NCI-H1436 (cell line): ENCODE measurements around the gene DUSP22.
"Not testable (repeated sequence)": the region's sequence is repeated elsewhere in the genome, so short reads cannot be mapped to it uniquely, and the experiment has no call there.

Experiments
- DNase-seq: peaks from one replicate; lab custom pipeline; 2025; lab: John Stamatoyannopoulos, UW

DUSP22 gene, protein sequence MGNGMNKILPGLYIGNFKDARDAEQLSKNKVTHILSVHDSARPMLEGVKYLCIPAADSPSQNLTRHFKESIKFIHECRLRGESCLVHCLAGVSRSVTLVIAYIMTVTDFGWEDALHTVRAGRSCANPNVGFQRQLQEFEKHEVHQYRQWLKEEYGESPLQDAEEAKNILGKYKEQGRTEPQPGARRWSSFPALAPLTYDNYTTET

DNA sequence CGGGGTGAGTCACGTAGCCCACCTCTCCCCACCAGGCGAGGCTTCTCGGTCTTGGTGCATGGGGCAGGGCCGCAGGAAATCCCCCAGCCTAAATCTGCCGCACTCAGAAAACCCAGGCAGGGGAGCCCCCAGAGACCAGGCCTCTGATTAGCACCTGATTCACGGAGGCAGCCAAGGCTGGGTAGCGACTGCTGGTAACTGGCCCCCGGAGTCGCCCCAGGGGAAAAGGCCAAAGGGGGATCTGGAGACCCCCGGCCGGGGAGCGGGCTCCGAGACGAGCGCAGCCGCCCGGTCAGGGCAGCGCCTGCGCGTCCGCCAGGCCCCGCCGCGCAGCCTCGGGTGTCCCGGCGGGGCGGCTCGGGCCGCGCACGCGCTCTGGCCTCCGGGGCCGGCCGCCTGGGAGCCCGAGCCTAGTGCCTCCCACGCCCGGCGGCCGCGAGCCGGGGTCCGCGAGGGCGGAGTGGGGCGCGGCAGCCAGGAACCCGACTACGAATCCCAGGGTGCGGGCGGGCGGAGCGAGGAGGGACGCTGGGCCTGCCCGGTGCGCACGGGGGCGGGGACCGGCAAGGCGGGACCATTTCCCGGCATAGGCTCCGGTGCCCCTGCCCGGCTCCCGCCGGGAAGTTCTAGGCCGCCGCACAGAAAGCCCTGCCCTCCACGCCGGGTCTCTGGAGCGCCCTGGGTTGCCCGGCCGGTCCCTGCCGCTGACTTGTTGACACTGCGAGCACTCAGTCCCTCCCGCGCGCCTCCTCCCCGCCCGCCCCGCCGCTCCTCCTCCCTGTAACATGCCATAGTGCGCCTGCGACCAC, at the start of gene DUSP22:
TSS of gene DUSP22 (plus strand) at position 791 of the 809 bp plus-strand sequence. CDS start 53 bp downstream, outside the sequence.
- no peak for DNase-seq

DNA sequence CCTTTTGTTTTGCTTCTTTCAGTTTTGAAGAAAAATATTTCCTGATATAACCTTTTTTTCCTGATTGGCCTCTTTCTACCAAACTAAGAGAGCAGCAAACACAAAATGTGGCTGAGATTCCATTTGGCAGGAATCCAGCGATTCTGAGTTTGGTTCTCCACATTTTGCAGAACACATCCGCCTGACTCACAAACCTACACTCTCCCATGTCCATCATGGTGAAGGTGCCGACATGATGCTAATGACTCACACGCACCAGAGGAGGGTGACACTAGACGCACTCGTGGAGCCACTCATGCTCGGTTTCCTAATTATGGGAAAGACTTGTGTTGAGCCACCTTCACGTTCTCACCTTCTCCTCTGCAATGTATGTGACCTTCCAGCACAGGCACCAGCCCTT, 45.9 kb upstream of the DUSP22 start:
- no peak for DNase-seq

DNA sequence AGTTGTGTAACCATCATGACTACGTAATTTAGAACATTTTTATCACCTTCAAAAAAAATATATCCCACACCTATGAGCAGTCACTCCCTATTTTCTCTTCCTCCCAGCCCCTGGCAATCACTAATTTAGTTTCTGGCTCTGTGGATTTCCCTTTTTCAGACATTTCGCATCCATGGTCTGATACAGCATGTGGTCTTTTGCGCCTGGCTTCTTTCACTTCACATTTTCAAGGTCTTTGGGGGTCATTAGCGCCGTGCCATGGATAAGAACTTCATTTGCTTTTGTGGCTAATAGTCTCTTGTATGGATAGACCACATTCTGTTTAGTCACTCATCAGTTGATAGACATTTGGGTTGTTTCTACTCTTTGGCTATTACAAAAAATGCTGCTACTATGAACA, 44.9 kb upstream of the DUSP22 start:
- DNase-seq: no peak

DNA sequence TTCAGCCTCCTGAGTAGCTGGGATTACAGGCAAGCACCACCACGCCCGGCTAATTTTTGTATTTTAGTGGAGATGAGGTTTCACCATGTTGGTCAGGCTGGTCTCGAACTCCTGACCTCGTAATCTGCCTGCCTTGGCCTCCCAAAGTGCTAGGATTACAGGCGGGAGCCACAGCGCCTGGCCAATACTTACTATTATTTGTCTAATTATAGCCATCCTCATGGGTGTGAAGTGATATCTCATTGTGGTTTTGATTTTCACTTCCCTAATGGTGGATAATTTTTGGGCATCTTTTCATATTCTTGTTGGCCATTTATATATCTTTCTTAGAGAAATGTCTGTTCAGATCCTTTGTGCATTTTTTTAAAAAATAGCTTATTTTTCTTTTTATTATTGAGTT, 44.2 kb upstream of the DUSP22 start:
- not testable (repeated sequence) for DNase-seq

DNA sequence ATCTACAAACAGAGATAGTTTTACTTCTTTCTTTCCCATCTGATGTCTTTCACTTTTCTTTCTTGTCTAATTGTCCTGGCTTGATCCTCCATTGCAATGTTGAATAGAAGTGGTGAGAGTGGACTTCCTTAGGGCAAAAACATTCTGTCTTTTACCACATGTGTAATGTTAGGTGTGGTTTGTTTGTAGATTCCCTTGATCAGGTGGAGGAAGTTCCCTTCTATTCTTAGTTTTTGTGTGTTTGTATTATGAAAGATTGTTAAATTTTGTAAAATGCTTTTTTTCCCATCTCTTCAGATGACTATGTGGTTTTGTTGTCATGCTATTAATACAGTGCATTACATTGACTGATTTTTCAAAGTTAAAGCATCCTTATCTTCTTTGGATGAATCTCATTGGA, 41.6 kb upstream of the DUSP22 start:
- DNase-seq: no peak

DNA sequence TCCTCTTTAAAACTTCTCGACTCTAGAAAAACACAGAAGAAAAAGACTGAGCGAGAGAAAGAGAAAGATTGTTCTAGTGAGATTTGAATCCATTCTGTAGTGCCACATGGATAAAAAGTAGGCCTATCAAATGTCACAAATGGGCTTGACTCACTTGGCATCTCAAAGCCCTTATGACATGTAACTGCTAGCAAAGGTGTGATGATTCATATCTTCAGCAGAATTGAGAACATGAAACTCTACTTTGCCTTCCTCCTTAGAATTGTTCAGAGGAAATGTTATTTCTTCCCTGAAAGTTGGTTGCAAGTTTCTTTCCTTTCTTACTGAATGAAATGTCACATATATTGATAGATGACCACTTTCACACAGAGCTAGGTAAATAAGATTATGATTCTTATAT, 40.4 kb upstream of the DUSP22 start:
- no peak for DNase-seq

DNA sequence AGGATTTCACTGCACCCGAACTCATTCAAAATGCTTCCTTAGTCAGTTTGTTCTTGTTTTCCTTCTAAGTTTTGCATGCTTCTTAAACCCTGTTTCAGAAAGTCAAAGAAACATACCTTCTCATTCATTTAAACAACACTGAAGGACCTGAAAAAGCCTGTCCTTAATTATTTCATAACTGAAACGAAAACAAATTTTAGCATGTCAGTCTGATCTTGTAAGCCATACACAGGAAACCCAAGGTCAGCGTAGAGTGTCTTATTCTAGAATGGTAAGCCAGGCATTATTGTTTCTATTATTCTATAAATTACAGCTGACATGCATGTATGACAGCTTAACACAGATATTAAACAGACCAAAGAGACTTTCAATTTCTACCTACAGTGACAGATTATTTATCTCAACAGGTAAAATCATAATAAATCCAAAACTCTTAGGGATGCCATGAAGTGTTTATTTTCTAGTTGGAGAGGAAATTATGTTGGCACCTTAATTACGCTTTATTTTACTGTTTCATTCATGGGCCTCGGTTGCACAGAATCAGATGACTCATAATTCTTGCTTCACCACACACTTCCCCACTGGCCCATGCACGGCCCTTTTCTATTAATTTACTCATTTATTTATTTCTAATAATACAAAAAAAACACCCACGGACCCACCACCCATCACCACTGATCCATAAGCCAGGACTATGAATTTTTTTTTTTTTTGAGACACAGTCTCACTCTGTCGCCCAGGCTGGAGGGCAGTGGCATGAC, 39.3 kb upstream of the DUSP22 start:
- DNase-seq: peak; percentile 41

DNA sequence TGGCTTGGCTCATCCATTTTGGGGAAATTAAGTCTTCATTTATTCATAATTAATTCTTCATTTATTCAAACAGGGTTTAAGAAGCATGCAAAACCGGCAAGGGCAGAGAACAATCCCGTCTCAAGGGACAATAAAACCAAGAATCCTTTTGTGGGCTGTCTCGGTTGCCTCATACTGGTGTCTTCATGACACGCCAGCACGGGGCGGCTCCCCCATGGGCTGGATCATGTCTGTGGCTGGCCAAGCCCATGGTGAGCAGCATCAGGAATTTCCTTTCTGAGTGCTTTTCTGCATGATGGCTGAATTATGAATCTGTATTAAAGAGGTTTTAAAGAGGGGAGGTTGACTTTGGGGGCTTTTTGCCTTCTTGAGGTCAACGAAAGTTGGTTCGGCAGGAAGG, 38.3 kb upstream of the DUSP22 start:
- DNase-seq: no peak

DNA sequence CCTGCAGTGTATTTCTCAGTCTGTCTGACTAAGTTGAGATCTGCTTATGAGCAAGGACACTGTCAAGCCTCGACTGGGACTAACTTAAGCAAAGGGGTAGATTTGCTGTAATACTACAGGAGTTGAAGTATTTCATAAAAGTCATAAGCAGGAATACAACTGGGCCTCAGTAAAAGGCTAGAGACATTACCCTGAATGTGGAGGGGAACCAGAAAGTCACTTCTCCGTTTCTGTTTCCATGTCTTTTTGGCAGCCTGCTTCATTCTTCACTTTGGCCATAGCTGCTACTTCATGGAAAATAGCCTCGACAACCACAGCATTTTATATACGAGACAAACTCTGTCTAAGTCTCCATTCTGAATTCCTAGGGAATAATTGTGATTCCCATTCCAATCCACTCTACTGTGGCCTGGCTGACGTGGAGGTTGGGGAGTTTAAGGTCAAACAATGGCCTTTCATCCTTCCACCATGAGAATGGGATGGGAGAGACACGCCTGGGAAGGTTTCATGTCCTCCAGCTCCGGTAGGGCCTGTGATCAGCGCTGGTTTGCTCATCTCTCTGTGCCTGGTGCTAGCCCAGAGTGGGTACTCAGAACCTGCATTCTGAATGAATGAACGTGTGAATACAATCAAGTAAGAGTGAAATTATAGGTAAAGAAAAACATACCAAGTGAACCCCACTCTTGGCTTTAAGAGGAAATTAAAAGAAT, 37.1 kb upstream of the DUSP22 start:
- DNase-seq: no peak

DNA sequence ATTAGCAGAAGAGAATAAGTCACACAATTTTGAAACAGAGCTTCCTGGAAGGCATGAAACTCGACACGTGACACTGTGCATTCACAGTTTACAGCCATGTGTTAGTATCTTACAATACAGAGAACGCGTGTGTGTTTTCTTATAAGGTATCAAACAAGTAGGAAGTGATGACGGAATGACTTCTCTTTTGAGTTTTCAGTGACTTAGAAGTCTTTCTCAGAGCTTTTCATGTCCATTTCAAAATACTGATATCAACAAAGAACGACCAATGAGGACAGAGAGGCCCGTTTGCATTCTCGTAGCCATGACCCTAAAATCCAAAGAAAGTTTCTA, 36.6 kb upstream of the DUSP22 start:
- no peak for DNase-seq

DNA sequence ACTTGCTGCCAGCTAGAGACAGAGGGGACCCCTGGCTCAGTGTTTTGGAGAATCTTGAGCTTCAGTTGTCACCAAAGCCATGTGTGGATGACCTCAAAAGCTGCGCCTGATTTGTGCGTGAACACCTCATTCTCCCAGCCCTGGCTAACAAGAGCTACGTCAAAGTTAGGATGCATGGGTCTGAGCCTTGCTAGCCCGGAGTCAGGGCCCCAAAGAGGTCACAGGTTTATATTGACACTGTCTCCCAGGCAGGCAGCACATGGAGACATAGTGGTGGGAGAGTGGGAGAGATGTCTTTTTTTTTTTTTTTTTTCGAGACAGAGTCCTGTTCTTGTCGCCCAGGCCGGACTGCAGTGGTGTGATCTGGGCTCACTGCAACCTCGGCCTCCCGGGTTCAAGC, 36.1 kb upstream of the DUSP22 start:
- DNase-seq: no peak

DNA sequence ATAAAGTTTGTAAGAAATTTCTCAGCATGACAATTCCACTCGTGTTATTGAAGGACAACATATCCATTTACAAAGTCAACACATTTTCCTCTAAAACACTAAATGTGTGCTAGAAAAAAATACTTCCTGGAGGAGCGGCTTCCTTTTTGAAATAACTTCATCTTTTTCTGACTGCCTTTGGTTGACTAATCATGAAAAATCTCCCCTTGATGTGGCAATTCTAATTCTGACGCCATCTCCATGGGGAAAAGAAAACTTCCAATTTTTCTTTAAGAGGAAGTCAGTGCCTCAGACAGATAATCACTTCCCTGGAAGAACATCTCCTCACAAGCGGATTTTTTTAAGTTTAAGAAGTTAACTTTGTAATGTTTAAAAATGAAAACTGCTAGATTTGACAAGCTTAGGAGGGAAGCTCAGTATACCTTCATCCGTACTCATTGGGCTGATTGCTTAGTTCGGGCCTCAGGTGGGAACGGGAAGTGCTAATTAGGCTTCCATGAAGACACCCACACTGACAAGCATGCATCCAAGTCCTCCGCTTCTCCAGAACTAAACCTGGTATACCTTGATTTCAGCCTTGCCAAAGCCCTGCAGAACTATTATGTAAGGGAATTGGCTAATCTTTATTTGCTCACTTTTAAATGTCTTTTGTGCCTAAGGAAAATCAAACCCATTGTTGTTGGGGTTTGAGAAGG, 35.1 kb upstream of the DUSP22 start:
- DNase-seq: no peak

DNA sequence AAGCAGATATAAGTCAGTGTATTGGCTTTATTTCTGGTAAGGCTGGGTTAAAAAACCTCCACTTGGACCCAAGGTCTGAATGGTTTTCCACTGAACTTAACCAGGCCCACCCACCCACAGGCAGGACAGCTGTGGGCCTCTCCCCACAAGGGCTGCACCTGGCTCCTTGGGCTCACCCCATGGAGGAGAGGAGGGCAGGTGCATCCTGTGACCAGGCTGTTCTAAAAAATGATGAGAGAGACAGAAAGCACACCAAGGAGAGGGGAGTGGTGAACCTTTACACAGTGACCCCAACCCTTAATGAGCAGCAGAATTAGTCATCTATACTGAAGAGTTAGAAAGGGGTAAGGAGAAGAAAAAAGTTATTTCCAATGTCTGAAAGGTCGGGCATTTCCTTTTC, 34.5 kb upstream of the DUSP22 start:
- no peak for DNase-seq

DNA sequence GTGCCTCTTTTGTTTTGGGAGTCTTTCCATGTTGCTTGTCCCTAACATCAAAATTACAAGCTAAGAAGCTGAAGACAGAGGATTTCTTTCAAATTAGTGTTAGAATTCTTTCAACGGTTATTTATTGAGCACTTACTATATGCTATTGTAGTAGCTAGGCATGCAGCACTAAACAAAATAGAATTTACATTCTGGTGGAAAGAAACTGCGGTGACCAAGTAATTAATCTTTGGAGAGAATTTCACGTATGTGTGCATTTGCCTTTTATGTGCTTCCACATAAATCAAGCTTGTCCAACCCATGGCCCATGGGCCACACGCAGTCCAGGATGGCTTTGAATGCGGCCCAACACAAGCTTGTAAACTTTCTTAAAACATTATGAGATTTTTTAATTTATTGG, 33.0 kb upstream of the DUSP22 start:
- no peak for DNase-seq

DNA sequence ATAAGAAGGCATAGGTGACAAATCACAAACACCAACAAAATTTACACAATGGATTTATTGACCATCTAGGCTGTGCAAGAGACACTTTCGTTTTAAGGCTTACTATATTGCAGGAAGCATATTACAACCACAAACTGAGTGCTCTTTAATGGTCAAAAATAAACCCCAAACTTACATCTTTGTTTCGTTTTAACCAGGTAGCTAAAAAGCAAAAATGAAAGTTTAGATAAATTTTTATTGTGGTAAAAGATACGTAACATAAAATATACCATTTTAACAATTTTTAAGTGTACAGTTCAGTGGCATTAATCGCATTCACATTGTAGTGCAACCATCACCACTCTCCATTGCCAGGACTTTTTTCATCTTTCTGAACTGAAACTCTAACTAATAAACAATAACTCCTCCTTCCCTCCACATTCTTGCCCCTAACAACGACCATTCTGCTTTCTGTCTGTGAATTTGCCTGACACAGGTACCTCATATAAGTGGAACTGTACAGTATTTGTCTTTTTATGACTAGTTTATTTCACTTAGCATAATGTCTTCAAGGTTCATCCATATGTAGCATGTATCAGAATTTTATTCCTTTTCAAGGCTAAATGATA, 32.3 kb upstream of the DUSP22 start:
- DNase-seq: no peak

DNA sequence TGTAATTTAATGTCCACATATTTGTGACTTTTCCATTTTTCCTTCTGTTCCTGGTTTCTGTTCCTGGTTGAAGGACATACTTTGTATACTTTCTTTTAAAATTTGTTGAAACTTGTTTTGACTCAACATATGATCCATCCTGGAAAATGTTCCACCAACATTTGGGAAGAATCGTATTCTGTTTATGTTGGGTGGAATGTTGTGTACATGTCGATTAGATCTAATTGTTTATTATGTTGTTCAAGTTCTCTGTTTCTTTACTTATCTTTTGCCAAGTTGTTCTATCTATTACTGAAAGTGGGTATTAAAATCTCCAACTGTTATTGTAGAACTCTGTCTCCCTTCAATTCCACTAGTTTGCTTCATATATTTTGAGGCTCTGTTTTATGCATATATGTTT, 27.7 kb upstream of the DUSP22 start:
- DNase-seq: no peak

DNA sequence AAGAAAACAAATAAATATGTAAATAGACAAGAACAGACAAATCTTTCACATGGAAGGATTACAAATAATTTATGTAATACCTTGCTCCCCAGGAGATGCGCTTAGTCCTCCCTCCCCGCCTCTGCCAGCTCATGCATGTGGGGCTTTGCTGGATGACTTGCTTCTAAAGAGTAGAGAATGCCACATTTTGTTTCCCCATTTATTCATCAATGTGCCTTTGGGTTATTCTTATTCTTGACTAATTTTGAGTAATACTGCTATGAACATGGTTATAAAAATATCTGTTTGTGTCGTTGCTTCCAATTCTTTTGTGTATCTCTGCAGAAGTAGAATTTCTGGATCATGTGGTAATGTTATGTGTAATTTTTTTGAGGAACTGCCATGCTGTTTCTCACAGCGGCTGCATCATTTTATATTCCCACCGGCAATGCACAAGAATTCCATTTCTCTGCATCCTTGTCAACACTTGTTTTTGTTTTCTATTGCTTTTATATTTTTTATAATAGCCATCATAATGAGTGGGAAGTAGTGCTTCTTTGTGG, 23.8 kb upstream of the DUSP22 start:
- no peak for DNase-seq

DNA sequence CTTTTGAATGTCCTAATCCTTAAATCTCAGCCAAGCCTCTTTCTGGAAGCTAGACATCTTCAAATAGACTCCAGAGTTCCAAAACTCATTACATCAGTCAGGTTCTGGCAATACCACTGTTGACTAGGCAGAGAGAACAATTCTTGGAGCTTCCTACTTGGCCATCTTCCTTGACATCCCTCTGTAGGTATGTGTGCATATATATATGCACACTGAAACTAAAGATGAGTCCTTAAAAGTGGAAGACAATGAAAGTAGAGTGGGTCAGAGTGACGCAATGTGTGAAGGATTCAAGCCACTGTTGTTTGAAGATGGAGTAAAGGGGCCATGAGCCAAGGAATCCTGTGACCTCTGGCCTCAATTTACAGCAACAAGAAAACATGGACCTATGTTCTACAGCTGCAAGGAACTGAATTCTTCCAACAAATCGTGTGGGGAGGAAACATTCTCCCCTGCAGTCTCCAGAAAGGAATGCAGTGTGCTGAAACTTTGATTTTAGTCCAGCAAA, 18.7 kb upstream of the DUSP22 start:
- no peak for DNase-seq

DNA sequence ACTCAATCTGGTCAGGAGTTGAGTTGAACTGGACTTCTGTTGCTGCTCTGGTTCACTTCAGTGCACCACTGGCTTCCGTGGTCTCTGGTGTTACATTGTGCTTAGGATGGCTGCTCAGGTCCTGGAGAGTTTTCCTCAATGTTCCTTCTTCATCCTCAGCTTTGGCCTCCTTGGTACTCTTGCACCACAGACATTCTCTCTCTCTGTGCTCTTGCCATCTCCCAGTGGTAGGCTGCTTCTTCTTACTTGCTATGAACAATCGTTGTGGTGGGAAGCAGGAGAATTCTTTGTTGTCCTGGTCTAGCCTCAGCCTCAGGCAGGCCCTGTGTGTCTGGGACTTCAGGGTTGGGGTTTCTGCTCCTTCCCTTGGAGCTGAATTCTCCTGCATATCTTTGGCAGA, 14.5 kb upstream of the DUSP22 start:
- no peak for DNase-seq

DNA sequence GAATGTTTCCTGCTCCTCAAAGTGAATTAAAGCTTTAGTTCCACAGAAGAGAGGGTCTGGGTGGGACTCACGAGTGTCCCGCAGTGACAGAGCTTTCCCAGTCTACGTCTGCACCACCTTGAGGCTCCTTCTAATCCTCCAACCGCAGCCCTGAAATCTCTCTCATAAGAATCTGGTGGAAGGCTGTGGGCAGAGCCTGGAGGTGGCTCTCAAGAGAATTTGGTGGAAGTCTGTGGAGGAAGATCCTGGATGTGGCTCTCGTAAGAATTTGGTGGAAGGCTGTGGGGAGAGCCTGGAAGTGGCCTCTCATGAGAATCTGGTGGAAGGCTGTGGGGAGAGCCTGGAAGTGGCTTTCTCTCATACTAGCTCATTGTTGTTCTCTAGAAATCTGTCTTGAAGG, 13.8 kb upstream of the DUSP22 start:
- no peak for DNase-seq
